Endothelial cell of umbilical vein (primary cell): ENCODE results near the gene CIB4. TPM values are rescaled to one million over a fixed set of nuclear protein-coding genes. Genes with fewer than 3 reads are reported as not detected.

ENCODE experiments used
- BruUV-seq: library from RNA; stranded (reverse); fragments of 400-500 nt; replicated peaks from 2 replicates; lab custom pipeline; 2021; lab: Mats Ljungman, UMichigan
- CTCF ChIA-PET: fragments of 300-600, 350-600 bp; sonication (Branson Sonifier 250); formaldehyde crosslinking; loops from one replicate; lab custom pipeline; 2021; ENCODE audit warnings: antibody characterized with exemption, inconsistent platforms; lab: Charles Lee
- POLR2A ChIA-PET: fragments of 300-600, 350-600 bp; sonication (Branson Sonifier 250); formaldehyde crosslinking; loops from one replicate; lab custom pipeline; 2021; ENCODE audit warnings: antibody characterized with exemption, inconsistent platforms; lab: Charles Lee
- DNase-seq: peaks from one replicate; pipeline ENCODE4 v3.0.0-alpha.2; 2011; ENCODE audit warnings: low read depth, low spot score
- FAIRE-seq: peaks from 2 replicates; lab custom pipeline; 2011; peaks lifted over from hg19 to GRCh38; lab: Jason Lieb, UNC
- H2AFZ ChIP-seq: 2 replicates; pipeline ENCODE4 v1.6.0; 2012; ENCODE audit warnings: low read depth, low read length, control low read depth, inconsistent platforms
- H3K27ac ChIP-seq: 2 replicates; pipeline ENCODE4 v1.5.1; 2011; ENCODE audit warnings: low read depth, mild to moderate bottlenecking, control low read depth, low read length, moderate library complexity; ENCODE audit not compliant: insufficient read depth
- H3K27me3 ChIP-seq, 2 experiments: 2 replicates each; pipeline versions ENCODE4 v1.6.0 to v1.6.1; 2011; ENCODE audit warnings: low read length in 2 of 2, mixed read lengths in 1 of 2; ENCODE audit not compliant: control insufficient read depth in 2 of 2, insufficient read depth in 2 of 2
- H3K36me3 ChIP-seq, 2 experiments: 2 replicates in 1 of 2; 3 replicates in 1 of 2; pipeline ENCODE4 v1.5.1; 2011; ENCODE audit warnings: low read length in 2 of 2, mild to moderate bottlenecking in 1 of 2, moderate library complexity in 1 of 2; ENCODE audit not compliant: control insufficient read depth in 2 of 2, insufficient read depth in 2 of 2; ENCODE audit errors: extremely low read depth in 1 of 2
- H3K4me1 ChIP-seq: 3 replicates; pipeline ENCODE4 v1.5.1; 2011; ENCODE audit warnings: mild to moderate bottlenecking, low read length; ENCODE audit not compliant: control insufficient read depth, insufficient read depth; ENCODE audit errors: extremely low read depth
- H3K4me2 ChIP-seq: 2 replicates; pipeline ENCODE4 v1.6.1; 2011; ENCODE audit warnings: low read length, control low read depth, mixed read lengths; ENCODE audit not compliant: insufficient read depth
- H3K4me3 ChIP-seq, 3 experiments: fragments of 200-600 bp in 1 of 3; sonication (generic), shearing (Covaris generic) in 1 of 3; replicated peaks in 1 of 3; 2 replicates each; pipeline ENCODE4 v1.5.1; 2011 to 2016; ENCODE audit warnings: control low read depth in 3 of 3, low read length in 3 of 3, mild to moderate bottlenecking in 2 of 3, inconsistent platforms in 1 of 3, low read depth in 1 of 3, moderate library complexity in 1 of 3; ENCODE audit not compliant: insufficient read depth in 1 of 3
- H3K79me2 ChIP-seq: 2 replicates; pipeline ENCODE4 v1.6.0; 2012; ENCODE audit warnings: low read length, inconsistent platforms; ENCODE audit not compliant: control insufficient read depth, insufficient read depth
- H3K9ac ChIP-seq: replicated peaks from 2 replicates; pipeline ENCODE3; 2011; ENCODE audit warnings: low read length, control low read depth; ENCODE audit not compliant: insufficient read depth; ENCODE audit errors: extremely low read depth
- H3K9me1 ChIP-seq: replicated peaks from 3 replicates; pipeline ENCODE4 v1.6.0; 2011; ENCODE audit warnings: mild to moderate bottlenecking, low read length; ENCODE audit not compliant: control insufficient read depth, insufficient read depth; ENCODE audit errors: extremely low read depth
- H3K9me3 ChIP-seq: replicated peaks from 2 replicates; pipeline ENCODE4 v1.5.1; 2012; ENCODE audit warnings: low read length, inconsistent platforms; ENCODE audit not compliant: control insufficient read depth, insufficient read depth
- H4K20me1 ChIP-seq: replicated peaks from 2 replicates; pipeline ENCODE3; 2011; ENCODE audit warnings: mild to moderate bottlenecking, low read length; ENCODE audit not compliant: control insufficient read depth, insufficient read depth; ENCODE audit errors: extremely low read depth
- CTCF ChIP-seq, 2 donors: IDR thresholded peaks; 1 replicate in 1 of 2; 2 replicates in 1 of 2; pipeline ENCODE4 v1.5.1; 2011; ENCODE audit warnings: low read length in 2 of 2, mild to moderate bottlenecking in 2 of 2, moderate library complexity in 2 of 2, control low read depth in 1 of 2, inconsistent platforms in 1 of 2, low read depth in 1 of 2; ENCODE audit not compliant: insufficient read depth in 1 of 2; ENCODE audit errors: extremely low read depth in 1 of 2
- EZH2 ChIP-seq: IDR thresholded peaks from 2 replicates; pipeline ENCODE4 v1.6.1; 2012; ENCODE audit warnings: borderline replicate concordance, low read depth, mild to moderate bottlenecking, moderate library complexity, low read length, inconsistent platforms; ENCODE audit not compliant: severe bottlenecking
- FOS ChIP-seq: IDR thresholded peaks from 2 replicates; pipeline ENCODE4 v1.6.1; 2011; ENCODE audit warnings: mild to moderate bottlenecking, low read length, moderate library complexity, borderline replicate concordance; ENCODE audit not compliant: insufficient read depth
- GATA2 ChIP-seq: IDR thresholded peaks from 2 replicates; pipeline ENCODE4 v1.7.0; 2011; ENCODE audit warnings: low read depth, mild to moderate bottlenecking, moderate library complexity, mixed read lengths, low read length; ENCODE audit not compliant: insufficient read length, insufficient read depth
- JUN ChIP-seq: IDR thresholded peaks from 2 replicates; pipeline ENCODE4 v1.6.1; 2011; ENCODE audit warnings: borderline replicate concordance, low read depth; ENCODE audit not compliant: insufficient read length, insufficient read depth
- MYC ChIP-seq: IDR thresholded peaks from one replicate; pipeline ENCODE4 v1.6.1; 2011; ENCODE audit warnings: mild to moderate bottlenecking, low read depth, low read length
- POLR2A ChIP-seq: IDR thresholded peaks from 2 replicates; pipeline ENCODE4 v1.6.1; 2012; ENCODE audit warnings: low read depth, mild to moderate bottlenecking, control low read depth, low read length
- POLR2AphosphoS5 ChIP-seq: IDR thresholded peaks from 2 replicates; pipeline ENCODE4 v1.6.1; 2012; ENCODE audit warnings: low read depth, mild to moderate bottlenecking, control low read depth, low read length, moderate library complexity; ENCODE audit not compliant: insufficient read depth
- dilution Hi-C: fragments of 300-500 bp; cut with MboI; formaldehyde crosslinking; loops from one replicate; pipeline ENCODE4 v1.15.0; 2019; ENCODE audit warnings: low sequenced_read_pairs; ENCODE audit not compliant: extremely low pct_ligation_motif_present
- intact Hi-C: fragments of 100-400 bp; cut with micrococcal nuclease; formaldehyde crosslinking; loops from one replicate; pipeline ENCODE4 v1.10.0; 2022
- polyA plus RNA-seq, 4 experiments: library from polyadenylated mRNA; depleted of rRNA in 3 of 4; stranded (reverse) in 3 of 4; unstranded in 1 of 4; fragments of >200 nt; gene quantifications; 2 replicates each; pipeline versions ENCODE4 v1.2.1 to v1.2.3, GENCODE V29; 2011 to 2012; ENCODE audit warnings: missing spikeins in 1 of 4
- total RNA-seq: library from RNA; stranded (reverse); gene quantifications from 2 replicates; pipeline ENCODE4 v1.2.3, GENCODE V29; 2021
- TF ChIP-seq, protein P1 (sequence below): IDR thresholded peaks from 2 replicates; pipeline ENCODE4 v1.6.1; 2011; ENCODE audit not compliant: insufficient read depth, insufficient read length

CIB4 gene
- total and polyA plus RNA-seq, 2 donors (not counting 3 experiments of a cell fraction or from before 2014, with no cell fraction given) = not detected

DNA sequence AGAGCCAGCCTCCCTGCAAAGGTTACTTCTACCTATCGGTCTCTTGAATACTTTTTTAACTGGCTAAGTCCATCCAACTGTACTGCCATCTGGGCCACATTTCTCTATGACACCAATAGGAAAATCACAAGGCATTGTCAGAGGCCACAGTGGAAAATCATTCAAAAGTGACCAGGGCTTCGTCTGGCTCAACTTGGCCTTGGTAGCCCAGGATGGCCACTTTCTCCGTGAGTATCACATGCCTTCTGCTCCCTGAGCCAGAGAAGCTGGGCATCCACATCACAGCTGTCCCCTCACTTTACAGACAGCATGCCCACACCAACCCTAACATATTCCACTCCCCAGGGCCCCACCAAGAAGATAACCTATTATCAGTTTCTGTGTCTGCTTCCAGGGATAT lies 5.8 kb downstream of the CIB4 start:
- Histone ChIP-seq H3K4me1 (no peaks in the 10 kb centered on the region), H3K36me3 (no peaks in the 10 kb centered on the region), H3K9ac (no peak overlapping the region), H3K79me2 (no peaks in the 10 kb centered on the region), H3K27ac (no peak overlapping the region), H3K9me3 (no peaks in the 10 kb centered on the region), H3K9me1 (no peaks in the 10 kb centered on the region), H3K27me3 (peaks cover 8 to 9% of the 10 kb centered on the region in 2 experiments), H2AFZ (no peak overlapping the region), H3K4me3 (no peak overlapping the region), H3K4me2 (no peak overlapping the region), H4K20me1 (no peaks in the 10 kb centered on the region)
- CTCF ChIA-PET = no interaction called here
- POLR2A ChIA-PET = no interaction called here
- DNase-seq = no peak
- dilution Hi-C loops = no loop called here
- FAIRE-seq = no peak
- intact Hi-C loops = no loop called here
- BruUV-seq = no TSS peak
- TF ChIP-seq MYC = no peak

DNA sequence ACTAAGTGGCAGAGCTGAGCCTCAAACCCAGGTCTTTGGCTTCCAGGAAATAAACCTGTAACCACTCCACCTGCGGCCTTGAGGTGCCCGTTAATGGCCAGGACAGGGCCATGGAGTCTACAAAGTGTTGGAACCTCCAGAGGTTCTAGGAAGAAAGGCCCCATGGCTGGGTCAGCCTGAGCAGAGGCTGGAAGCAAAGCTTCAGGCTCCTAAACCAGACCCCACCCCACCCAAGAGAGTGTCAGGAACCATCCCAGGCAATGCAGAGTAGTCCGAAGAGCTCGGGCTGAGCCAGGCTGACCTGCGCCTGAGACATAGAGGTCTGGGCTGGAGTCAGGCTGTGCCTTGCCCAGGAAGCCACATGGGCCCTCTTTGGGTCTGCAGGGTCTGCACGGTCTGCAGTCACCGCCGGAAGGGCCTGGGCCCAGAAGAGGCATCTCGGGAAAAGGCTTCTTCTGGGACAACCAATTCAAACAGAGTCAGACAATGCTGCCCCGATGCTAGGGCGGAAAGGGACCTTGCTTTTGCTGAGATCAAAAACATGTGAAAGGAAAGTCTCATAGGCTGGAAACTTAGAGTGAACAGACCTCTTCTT lies 6.4 kb downstream of the CIB4 start:
- Histone ChIP-seq H3K27me3 (peaks cover 8 to 9% of the 10 kb centered on the region in 2 experiments), H3K9ac (no peak overlapping the region), H3K9me3 (no peaks in the 10 kb centered on the region), H3K4me1 (no peaks in the 10 kb centered on the region), H3K4me2 (no peak overlapping the region), H3K4me3 (no peak overlapping the region), H3K27ac (no peak overlapping the region), H3K36me3 (no peaks in the 10 kb centered on the region), H3K79me2 (no peaks in the 10 kb centered on the region), H3K9me1 (no peaks in the 10 kb centered on the region), H4K20me1 (no peaks in the 10 kb centered on the region), H2AFZ (no peak overlapping the region)
- POLR2A ChIA-PET = no interaction called here
- DNase-seq (no peak), FAIRE-seq (no peak)
- BruUV-seq = no TSS peak
- intact Hi-C loops = no loop called here
- CTCF ChIA-PET = interaction anchor here (0.8 kb wide), 1 partner anchor 57 kb away, joined by 3 read pairs; no protein-coding TSS in a partner anchor
- dilution Hi-C loops = no loop called here
- no peak for TF ChIP-seq GATA2
- no peak for TF ChIP-seq POLR2AphosphoS5
- TF ChIP-seq EZH2 = no peak
- TF ChIP-seq FOS = no peak
- no peak for TF ChIP-seq JUN
- no peak for TF ChIP-seq POLR2A
- no peak for TF ChIP-seq MYC
- TF ChIP-seq, protein P1, sequence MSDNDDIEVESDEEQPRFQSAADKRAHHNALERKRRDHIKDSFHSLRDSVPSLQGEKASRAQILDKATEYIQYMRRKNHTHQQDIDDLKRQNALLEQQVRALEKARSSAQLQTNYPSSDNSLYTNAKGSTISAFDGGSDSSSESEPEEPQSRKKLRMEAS = no peak
- TF ChIP-seq CTCF (IDR thresholded peaks at IDR 0.05; ENCODE audit: extremely low read depth in 1 of 2, insufficient read depth in 1 of 2, low read depth in 1 of 2, low read length in 2 of 2) = no peak
